Measurements from ENCODE around the gene ASAH2B.
"Not testable (repeated sequence)": the region's sequence is repeated elsewhere in the genome, so short reads cannot be mapped to it uniquely, and the experiment has no call there.

The ASAH2B gene

GRCh38 chr10:50739618-50740292, at the start of gene ASAH2B:
ASAH2B (plus strand) TSS chr10:50739936; CDS start chr10:50745131, 5,195 bp downstream.
- peak; percentile 28 for DNase-seq

- DNase-seq: not testable (repeated sequence)
Measured at GRCh38 chr10:50697819-50698218, 41.9 kb upstream of the ASAH2B start.

- DNase-seq: not testable (repeated sequence)
Measured at GRCh38 chr10:50701947-50702346, 37.8 kb upstream of the ASAH2B start.

GRCh38 chr10:50702997-50703396, 36.7 kb upstream of the ASAH2B start:
- DNase-seq: not testable (repeated sequence)

- not testable (repeated sequence) for DNase-seq
Measured at GRCh38 chr10:50704436-50705079, 35.2 kb upstream of the ASAH2B start.

GRCh38 chr10:50706006-50706405, 33.7 kb upstream of the ASAH2B start:
- not testable (repeated sequence) for DNase-seq

- not testable (repeated sequence) for DNase-seq
Measured at GRCh38 chr10:50710241-50710640, 29.5 kb upstream of the ASAH2B start.

GRCh38 chr10:50723812-50724211, 15.9 kb upstream of the ASAH2B start:
- not testable (repeated sequence) for DNase-seq

- DNase-seq: not testable (repeated sequence)
Measured at GRCh38 chr10:50728112-50728511, 11.6 kb upstream of the ASAH2B start.

GRCh38 chr10:50738987-50739617, 634 bp upstream of the ASAH2B start:
- DNase-seq: not testable (repeated sequence)

GRCh38 chr10:50740293-50740648, 535 bp downstream of the ASAH2B start:
- no peak for DNase-seq

- not testable (repeated sequence) for DNase-seq
Measured at GRCh38 chr10:50742820-50743219, 3.1 kb downstream of the ASAH2B start.

- DNase-seq: not testable (repeated sequence)
Measured at GRCh38 chr10:50766774-50767513, 27.2 kb downstream of the ASAH2B start.

- not testable (repeated sequence) for DNase-seq
Measured at GRCh38 chr10:50772042-50772441, 32.3 kb downstream of the ASAH2B start.

- not testable (repeated sequence) for DNase-seq
Measured at GRCh38 chr10:50774868-50775267, 35.1 kb downstream of the ASAH2B start.

GRCh38 chr10:50780036-50780435, 40.3 kb downstream of the ASAH2B start:
- DNase-seq: not testable (repeated sequence)

- not testable (repeated sequence) for DNase-seq
Measured at GRCh38 chr10:50782017-50782416, 42.3 kb downstream of the ASAH2B start.

GRCh38 chr10:50787962-50788361, 48.2 kb downstream of the ASAH2B start:
- not testable (repeated sequence) for DNase-seq

- no peak for DNase-seq
Measured at GRCh38 chr10:50788951-50789945, 49.5 kb downstream of the ASAH2B start.

- no peak for DNase-seq
Measured at GRCh38 chr10:50794490-50794889, 54.8 kb downstream of the ASAH2B start.

GRCh38 chr10:50796693-50797092, 57.0 kb downstream of the ASAH2B start:
- no peak for DNase-seq

GRCh38 chr10:50798297-50798696, 58.6 kb downstream of the ASAH2B start:
- no peak for DNase-seq

All from NK-92 treated with Interleukin-12 subunit alpha and Interleukin-12 subunit beta, amount 100 ng/mL, for 24 hours (cell line).